ENCODE measurements around the gene IFNL1. TPM values are rescaled to one million over a fixed set of nuclear protein-coding genes. Genes with fewer than 3 reads are reported as not detected.
"Not testable (repeated sequence)": the region's sequence is repeated elsewhere in the genome, so short reads cannot be mapped to it uniquely, and the experiment has no call there.

The IFNL1 gene
- polyA plus RNA-seq (ENCODE audit: insufficient read length in 4 of 4), result not detected

GRCh38 chr19:39296055-39296645 lies at the start of gene IFNL1:
Gene IFNL1, plus strand, starts transcription at chr19:39296407. Its CDS starts 15 bp downstream, at chr19:39296422.
- DNase-seq (ENCODE audit: low read depth in 4 of 4, low spot score in 3 of 4), result no peak

- no peak for DNase-seq (ENCODE audit: low read depth in 4 of 4, low spot score in 3 of 4)
Observed at GRCh38 chr19:39246951-39247669, 49.1 kb upstream of the IFNL1 start.

DNA sequence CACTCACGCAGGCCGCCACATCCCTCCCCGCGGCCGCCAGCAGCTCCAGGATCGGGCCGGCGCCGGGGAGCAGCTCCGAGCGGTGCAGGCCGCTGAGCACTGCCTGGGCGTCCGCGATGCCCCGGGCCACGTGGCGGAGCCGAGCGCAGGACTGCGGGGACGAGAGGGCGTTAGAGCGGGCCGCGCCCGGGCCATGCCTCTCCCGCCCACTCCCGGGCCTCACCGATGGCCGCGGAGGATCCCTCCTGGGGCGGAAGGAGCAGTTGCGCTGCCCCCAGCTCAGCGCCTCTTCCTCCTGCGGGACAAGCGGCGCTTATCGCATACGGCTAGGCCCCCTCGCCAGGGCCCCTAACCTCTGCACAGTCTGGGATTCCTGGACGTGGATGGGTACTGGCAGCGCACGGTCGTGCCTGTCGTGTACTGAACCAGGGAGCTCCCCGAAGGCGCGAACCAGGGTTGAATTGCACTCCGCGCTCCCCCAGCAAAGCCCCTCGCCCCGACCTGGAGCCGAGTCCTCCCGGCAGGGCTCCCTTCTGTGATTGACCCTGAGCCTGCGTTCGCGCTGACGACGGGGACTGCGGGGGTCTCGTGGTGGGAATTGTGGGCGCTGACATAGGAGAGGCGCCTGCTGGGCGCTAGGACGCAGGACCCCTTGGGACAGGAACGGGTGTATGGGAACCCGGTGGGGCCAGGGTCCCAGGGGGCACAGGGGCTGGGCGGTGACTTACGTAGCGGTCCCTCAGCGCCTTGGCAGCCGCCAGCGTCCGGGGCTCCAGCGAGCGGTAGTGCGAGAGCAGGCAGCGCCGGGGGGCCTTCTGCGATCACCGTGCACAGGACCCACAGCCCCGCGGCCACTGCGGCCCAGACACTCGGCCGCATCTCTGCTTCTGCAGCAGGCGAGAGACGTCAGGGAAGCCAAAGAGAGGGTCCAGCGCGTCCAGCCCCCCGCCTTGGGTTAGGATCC lies 48.2 kb upstream of the IFNL1 start:
- no peak for DNase-seq (ENCODE audit: low read depth in 4 of 4, low spot score in 3 of 4)

- no peak for DNase-seq (ENCODE audit: low read depth in 4 of 4, low spot score in 3 of 4)
Observed at GRCh38 chr19:39248806-39249205, 47.4 kb upstream of the IFNL1 start, which contains the start of gene IFNL4. Gene IFNL4, minus strand, starts transcription at chr19:39248856.

- no peak for DNase-seq (ENCODE audit: low read depth in 4 of 4, low spot score in 3 of 4)
Observed at GRCh38 chr19:39251081-39251480, 45.1 kb upstream of the IFNL1 start.

DNA sequence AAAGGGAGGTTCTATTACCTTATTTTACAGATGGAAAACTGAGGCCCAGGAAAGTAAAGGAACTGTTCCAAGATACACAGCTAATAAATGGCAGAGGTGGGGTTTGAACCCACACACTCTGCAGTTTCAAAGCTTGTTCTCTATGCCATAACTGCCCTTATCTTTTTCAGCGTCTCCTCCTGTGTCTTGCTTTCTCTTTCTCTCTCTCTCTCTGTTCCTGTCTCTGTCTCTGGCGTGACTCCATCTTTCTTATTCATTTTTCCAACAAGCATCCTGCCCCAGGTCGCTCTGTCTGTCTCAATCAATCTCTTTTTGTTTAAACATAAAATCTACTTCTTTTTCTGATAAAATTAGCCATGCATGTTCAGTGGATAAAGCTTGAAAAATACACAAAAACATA lies 44.4 kb upstream of the IFNL1 start:
- no peak for DNase-seq (ENCODE audit: low read depth in 4 of 4, low spot score in 3 of 4)

- no peak for DNase-seq (ENCODE audit: low read depth in 4 of 4, low spot score in 3 of 4)
Observed at GRCh38 chr19:39252458-39252857, 43.7 kb upstream of the IFNL1 start.

GRCh38 chr19:39253374-39254149 lies 42.6 kb upstream of the IFNL1 start:
- no peak for DNase-seq (ENCODE audit: low read depth in 4 of 4, low spot score in 3 of 4)

DNA sequence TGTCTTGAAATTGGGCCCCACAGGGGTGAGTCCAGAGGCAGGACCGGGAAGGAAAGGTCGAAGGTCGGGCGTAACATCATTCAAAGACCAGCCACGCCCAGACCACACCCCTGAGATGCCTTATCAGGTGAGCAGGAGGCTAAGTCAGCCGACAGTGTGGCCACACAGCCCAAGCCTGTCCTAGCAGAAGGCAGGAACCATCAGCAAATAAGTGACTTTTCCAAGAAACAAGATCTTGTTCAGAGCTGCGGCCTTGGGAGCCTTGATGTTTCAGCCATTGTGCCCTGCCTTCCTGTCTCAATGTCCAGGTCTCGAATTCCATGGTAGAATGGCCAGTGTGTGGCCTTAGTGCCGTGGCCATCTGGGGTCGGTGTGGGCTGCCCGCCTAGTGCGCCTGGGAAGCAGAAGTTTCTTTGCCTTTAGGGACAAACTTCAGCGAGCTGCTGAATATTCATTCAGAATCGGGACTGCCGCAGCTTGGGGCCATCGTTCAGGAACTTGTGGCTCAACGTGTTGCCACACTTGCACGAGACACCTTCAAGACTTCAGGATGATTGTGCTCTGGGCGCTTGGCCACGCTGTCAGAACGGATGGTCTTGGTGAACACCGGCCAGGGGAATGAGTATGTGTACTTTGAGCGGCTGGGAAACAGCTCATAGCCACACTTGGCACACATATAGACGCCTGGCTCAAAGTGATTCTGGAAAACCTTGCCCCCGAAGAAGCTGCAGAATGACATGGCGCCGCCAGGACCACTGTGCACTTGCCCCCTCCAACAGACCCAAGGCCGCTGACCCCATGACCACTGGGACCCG lies 41.5 kb upstream of the IFNL1 start:
- no peak for DNase-seq (ENCODE audit: low read depth in 4 of 4, low spot score in 3 of 4)

GRCh38 chr19:39257227-39257626 lies 39.0 kb upstream of the IFNL1 start:
- no peak for DNase-seq (ENCODE audit: low read depth in 4 of 4, low spot score in 3 of 4)

DNA sequence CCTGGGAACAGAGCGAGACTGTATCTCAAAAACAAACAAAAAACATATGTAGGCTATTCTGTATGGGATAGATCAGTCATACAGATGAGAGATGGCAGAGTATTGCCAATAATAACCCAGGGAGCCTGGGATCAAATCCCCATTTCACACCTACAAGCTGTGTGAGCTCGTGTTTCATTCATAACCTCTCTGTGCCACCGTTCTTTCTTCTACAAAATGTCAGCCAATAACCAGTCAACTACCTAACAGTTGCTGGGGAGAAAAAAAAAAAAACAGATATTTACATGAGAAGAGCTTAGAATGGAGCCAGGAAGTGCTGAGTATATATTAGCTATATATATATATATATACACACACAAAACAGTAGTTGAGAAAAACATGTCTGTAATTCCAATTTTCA lies 34.5 kb upstream of the IFNL1 start:
- no peak for DNase-seq (ENCODE audit: low read depth in 4 of 4, low spot score in 3 of 4)

DNA sequence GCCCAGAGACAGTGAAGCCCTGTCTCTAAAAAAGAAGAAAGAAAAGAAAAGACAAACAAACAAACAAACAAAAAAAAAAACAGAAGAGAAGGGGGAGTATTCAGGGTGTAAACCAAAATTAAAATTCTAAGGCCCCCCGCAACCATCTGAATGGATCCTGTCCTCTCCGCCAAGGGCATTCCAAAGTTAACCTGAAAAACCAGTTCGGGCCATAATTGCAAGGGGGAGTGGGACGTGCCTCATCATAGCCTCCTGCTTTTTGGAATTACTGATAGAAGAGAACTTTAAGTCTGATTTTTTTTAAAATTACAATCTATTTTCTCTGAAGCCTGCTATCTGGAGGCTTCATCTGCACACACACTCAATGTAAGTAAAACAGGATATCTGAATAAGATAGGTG lies 33.7 kb upstream of the IFNL1 start:
- DNase-seq (ENCODE audit: low read depth in 4 of 4, low spot score in 3 of 4), result no peak

- no peak for DNase-seq (ENCODE audit: low read depth in 4 of 4, low spot score in 3 of 4)
Observed at GRCh38 chr19:39263912-39264305, 32.3 kb upstream of the IFNL1 start.

- DNase-seq (ENCODE audit: low read depth in 4 of 4, low spot score in 3 of 4), result no peak
Observed at GRCh38 chr19:39264306-39265290, 31.6 kb upstream of the IFNL1 start.

GRCh38 chr19:39265321-39265916 lies 30.8 kb upstream of the IFNL1 start:
- DNase-seq (ENCODE audit: low read depth in 4 of 4, low spot score in 3 of 4), result no peak

DNA sequence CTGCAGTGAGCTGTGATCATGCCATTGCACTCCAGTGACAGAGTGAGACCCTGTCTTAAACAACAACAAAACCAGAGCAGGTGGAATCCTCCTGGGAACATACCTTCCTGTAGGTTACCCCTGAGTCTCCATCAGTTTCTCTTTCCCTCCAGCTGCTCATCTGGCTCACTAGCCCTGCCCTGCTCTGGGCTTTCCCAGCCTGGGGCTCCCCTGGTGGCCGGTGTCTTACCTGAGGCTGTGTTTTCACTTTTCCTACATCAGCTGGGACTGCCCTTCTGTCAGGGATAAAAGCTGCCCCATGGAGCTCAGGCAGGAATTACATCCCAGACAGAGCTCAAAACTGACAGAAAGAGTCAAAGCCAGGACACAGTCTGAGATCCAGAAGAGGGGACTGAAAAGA lies 28.1 kb upstream of the IFNL1 start, which contains the start of gene IFNL2:
IFNL2 (plus strand) TSS at position 312 of the 400 bp plus-strand sequence. CDS start 173 bp downstream, outside the sequence.
- DNase-seq (ENCODE audit: low read depth in 4 of 4, low spot score in 3 of 4), result not testable (repeated sequence)

- DNase-seq (ENCODE audit: low read depth in 4 of 4, low spot score in 3 of 4), result not testable (repeated sequence)
Observed at GRCh38 chr19:39268531-39269223, 27.5 kb upstream of the IFNL1 start.

Data from left renal pelvis (tissue), 4 donors.